ENCODE data around the gene CD99L2.

Gene CD99L2

DNA sequence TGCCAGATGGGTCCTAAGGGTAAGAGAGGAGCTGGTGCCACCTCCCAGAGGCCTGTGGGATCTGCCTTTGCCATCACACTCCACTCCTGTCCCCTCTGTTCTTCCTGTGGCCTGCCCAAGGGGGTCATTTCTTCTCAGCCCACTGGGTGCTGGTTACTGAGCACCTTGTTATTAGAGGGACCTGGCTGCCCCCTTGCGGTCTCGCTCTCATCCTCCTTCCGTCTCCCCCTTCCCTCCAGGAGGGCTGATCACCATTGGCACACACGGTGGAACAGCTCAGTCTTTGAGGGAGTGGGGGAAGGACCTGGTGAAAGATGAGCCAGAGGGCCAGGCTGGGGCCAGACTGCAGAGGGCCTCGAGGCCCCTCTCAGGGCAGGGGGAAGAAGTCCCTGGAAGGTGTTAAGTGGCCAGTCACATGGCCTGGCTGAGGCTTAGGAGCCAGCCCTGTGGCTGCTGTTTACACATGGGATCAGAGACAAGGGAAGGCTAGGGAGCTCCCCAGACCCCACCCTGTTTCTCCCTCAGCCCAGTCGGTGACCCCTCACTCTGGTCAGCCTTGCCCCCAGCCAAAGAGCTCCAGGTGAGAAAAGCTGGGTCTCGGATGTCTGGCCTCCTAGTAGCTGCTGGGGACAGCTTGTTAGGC is 137.2 kb downstream of the CD99L2 start:
- no peak for DNase-seq

GRCh38 chrX:150759568-150760416 is 138.7 kb downstream of the CD99L2 start:
- DNase-seq: no peak

DNA sequence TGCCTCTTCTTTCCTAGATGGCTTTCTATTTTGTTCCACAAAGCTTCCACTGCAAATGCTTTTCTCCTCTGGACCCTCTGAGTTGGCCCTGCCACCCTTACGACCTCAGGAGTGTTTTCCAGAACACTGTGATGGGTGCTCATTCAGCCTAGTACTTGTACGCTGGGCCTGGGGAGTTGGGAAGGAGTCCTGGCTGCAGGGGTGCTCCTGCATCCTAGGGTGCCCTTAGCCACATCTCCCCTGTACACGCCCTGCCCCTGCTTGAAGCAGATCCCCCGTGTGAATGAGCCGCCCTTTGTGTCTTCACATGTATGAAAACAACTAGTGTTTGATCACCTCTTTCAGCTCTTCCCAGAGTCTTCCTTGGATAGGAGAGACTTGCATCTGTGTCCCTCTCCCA is 141.1 kb downstream of the CD99L2 start:
- DNase-seq: no peak

GRCh38 chrX:150753968-150754367 is 144.5 kb downstream of the CD99L2 start:
- DNase-seq: no peak

DNA sequence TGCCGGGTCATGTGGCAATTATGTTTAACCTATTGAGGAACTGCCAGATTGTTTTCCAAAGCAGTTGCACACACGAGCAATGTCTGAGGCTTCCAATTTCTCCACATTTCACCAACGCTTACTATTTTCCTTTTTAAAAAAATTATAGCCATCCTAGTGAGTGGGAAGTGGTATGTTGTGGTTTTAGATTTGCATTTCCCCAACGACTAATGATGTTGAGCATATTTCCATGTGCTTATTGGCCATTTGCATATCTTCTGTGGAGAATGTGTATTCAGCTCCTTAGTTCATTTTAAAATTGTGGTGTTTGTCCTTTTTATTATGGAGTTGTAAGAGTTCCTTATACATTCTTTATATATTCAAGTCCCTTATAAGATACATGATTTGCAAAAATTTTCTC is 145.1 kb downstream of the CD99L2 start:
- no peak for DNase-seq

DNA sequence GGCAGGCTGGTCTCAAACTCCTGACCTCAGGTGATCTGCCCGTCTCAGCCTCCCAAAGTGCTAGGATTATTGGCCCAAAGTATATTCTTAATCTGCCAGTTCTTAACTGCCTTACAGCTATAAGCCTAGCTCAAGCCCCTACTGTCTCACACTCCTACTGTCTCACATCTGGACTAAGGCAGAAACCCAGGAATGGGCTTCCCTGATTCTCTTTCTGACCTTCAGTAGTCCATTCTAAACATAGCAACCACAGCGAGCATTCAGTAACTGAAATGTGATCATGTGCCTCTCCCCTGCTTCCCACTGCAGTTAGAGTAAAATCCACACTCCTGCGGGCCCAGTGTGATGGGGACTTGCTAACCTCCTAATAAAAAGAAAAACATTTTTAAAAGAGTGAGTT is 146.3 kb downstream of the CD99L2 start:
- no peak for DNase-seq

- no peak for DNase-seq
Observed at GRCh38 chrX:150736475-150736874, 162.0 kb downstream of the CD99L2 start.

DNA sequence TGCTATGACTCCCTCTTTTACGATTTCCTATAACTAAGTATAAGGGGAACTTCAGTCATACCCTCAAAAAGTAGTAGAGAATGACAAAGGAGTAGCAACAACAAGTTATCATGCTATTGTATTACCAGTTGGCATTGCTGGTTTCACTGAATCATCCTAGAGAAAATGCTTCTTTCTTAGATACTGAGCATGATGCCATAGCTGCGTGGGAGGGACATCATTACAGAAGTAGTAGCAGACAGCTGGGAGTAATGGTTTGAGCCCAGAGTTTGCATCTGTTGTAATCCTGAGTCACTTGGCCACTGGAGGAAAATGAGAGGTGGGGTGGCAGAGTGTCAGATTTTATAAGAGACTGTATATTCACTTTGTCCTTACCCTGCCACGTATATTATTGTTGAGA is 166.7 kb downstream of the CD99L2 start:
- no peak for DNase-seq

DNA sequence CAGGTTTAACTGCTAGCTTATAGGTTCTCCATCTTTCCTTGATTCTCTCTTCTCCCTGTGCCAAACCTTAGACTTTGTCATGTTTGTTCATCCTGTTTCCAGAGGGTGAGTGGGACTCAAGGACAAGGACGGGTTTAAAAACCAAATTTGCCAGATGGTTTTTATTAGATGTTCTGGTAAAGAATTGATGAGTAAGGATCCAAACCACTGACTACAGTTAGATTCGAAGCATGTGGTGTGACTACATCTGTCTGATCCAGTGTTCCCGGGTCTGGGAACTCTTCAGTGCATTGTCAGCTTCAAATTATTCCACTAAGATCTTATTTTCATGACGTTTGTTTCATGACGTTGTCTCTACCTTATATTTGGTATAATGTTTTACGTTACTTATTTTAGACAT is 167.7 kb downstream of the CD99L2 start:
- no peak for DNase-seq

DNA sequence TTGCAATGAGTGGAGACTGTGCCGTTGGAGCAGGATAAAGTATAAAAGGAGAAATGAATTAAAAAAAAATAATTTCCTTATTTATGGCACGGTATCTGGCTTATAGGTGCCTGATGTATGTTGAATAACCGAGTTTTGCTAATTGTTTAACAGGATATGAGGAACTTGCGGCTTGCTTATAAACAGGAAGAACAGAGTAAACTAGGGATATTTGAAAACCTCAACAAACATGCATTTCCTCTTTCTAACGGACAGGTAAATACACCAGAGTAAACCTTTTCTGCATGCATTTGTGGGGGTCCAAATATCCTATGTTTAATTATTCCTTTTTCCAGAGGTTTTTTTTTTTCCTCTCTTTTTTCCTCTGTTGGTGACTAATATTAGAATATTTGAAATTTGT is 168.5 kb downstream of the CD99L2 start:
- DNase-seq: no peak

DNA sequence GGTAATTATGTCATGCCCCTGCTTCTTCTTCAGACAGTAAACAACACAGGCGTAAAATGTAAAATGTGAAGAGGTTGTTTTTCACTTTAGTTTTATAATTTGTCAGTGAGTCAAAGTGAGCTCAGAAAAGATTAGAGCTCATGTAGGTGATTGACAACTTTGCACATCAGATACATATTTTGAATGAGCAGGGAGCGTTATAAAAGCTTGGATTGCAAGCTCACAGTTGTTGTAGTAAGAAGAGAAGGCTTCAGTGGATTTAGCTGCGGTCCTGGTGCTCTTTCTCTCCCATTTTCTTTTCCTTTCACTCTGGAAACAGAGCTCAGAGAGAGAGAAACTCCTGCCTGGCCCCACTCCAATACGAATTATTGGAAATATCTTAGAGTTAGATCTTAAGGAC is 178.8 kb downstream of the CD99L2 start:
- DNase-seq: no peak
